ENCODE measurements around the gene FHOD1. TPM values are rescaled to one million over a fixed set of nuclear protein-coding genes. Genes with fewer than 3 reads are reported as not detected.

Gene FHOD1
- total and polyA plus RNA-seq, 9 of the 15 experiments (the other 6 are each of a cell fraction or from before 2014, with no cell fraction given), result 18.7 to 126 (median 32.3) TPM

- no peak for TF ChIP-seq HNRNPUL1 (IDR thresholded peaks at IDR 0.05; ENCODE audit: low read length)
- TF ChIP-seq GATAD2B (IDR thresholded peaks at IDR 0.05; ENCODE audit: borderline replicate concordance), result no peak
- no peak for TF ChIP-seq SNAPC5 (CRISPR knock-in tag; IDR thresholded peaks at IDR 0.05)
- TF ChIP-seq RHOXF2B (CRISPR knock-in tag; conservative IDR thresholded peaks at IDR 0.05), result no peak
- TF ChIP-seq ILF3 (IDR thresholded peaks at IDR 0.05; ENCODE audit: borderline replicate concordance), result no peak
- no peak for TF ChIP-seq OTX1 (CRISPR knock-in tag; IDR thresholded peaks at IDR 0.05)
- TF ChIP-seq POLR2H (tag; IDR thresholded peaks at IDR 0.05; ENCODE audit: low read depth), result no peak
- no peak; a peak in 1 of 4 replicates for TF ChIP-seq NONO (IDR thresholded peaks at IDR 0.05; ENCODE audit: low read depth in 2 of 2, low read length in 1 of 2)
- no peak for TF ChIP-seq ZNF639 (CRISPR knock-in tag; conservative IDR thresholded peaks at IDR 0.05 in 1 of 2, IDR thresholded peaks at IDR 0.05 in 1 of 2)
- TF ChIP-seq ZFP36 (IDR thresholded peaks at IDR 0.05; ENCODE audit: low read depth, low read length, partially characterized antibody), result no peak
- TF ChIP-seq MAX (CRISPR knock-in tag; IDR thresholded peaks at IDR 0.05), result peak; percentile 30; the same call in 1 of the 2 replicates
- no peak for TF ChIP-seq ZBTB5 (IDR thresholded peaks at IDR 0.05)
- TF ChIP-seq SREBF1 (IDR thresholded peaks at IDR 0.05; ENCODE audit: borderline replicate concordance, low read depth, low read length), result no peak
- no peak for TF ChIP-seq MNT (conservative IDR thresholded peaks at IDR 0.05)
- no peak for TF ChIP-seq MBD2 (IDR thresholded peaks at IDR 0.05; ENCODE audit: borderline replicate concordance, low read depth)
- peak; percentile 13 for TF ChIP-seq SP2 (IDR thresholded peaks at IDR 0.05; ENCODE audit: extremely low read depth, low read depth, low read length, poor library complexity, severe bottlenecking)
- peak; percentile 40; the same call in 1 of the 2 replicates for TF ChIP-seq NCOR1 (IDR thresholded peaks at IDR 0.05)
- no peak for TF ChIP-seq SAFB2 (IDR thresholded peaks at IDR 0.05; ENCODE audit: borderline replicate concordance, low read depth, low read length, severe bottlenecking)
- peak; percentile 68 for TF ChIP-seq TCF3 (CRISPR knock-in tag; IDR thresholded peaks at IDR 0.05)
Measured at GRCh38 chr16:67190448-67191399, 56.6 kb downstream of the FHOD1 start (continued).

All from K562 (cell line).